Peyer's patch (tissue), 4 donors: ENCODE measurements around the gene RPRD1A. TPM values are rescaled to one million over a fixed set of nuclear protein-coding genes. Genes with fewer than 3 reads are reported as not detected.
"Not testable (repeated sequence)": the region's sequence is repeated elsewhere in the genome, so short reads cannot be mapped to it uniquely, and the experiment has no call there.

Experiments
- DNase-seq, 3 donors: peaks; one replicate each; pipeline ENCODE4 v3.0.0-alpha.2; 2017 to 2019
- H3K27ac ChIP-seq, 4 donors: fragments of 200-600 bp; sonication (generic); one replicate each; pipeline ENCODE4 v1.5.1; 2016 to 2019
- H3K27me3 ChIP-seq, 2 donors: fragments of 200-600 bp; sonication (generic); one replicate each; pipeline ENCODE4 v1.5.1; 2019
- H3K36me3 ChIP-seq, 3 donors: fragments of 200-600 bp; sonication (generic); one replicate each; pipeline ENCODE4 v1.5.1; 2016 to 2019
- H3K4me1 ChIP-seq, 4 donors: fragments of 200-600 bp; sonication (generic); one replicate each; pipeline ENCODE4 v1.5.1; 2016 to 2019
- H3K4me3 ChIP-seq, 4 donors: fragments of 200-600 bp; sonication (generic); 1 replicate in 3 of 4; 2 replicates in 1 of 4; pipeline ENCODE4 v1.5.1; 2016 to 2019; ENCODE audit warnings: mild to moderate bottlenecking in 1 of 4
- H3K9me3 ChIP-seq, 4 donors: fragments of 200-600 bp; sonication (generic); one replicate each; pipeline ENCODE4 v1.5.1; 2016 to 2019; ENCODE audit warnings: mild to moderate bottlenecking in 1 of 4
- CTCF ChIP-seq, 6 experiments: fragments of 450-650 bp in 4 of 6; fragments of 200-600 bp in 2 of 6; sonication (generic) in 1 of 6; IDR thresholded peaks; one replicate each; pipeline ENCODE4 v1.5.1; 2017 to 2019; ENCODE audit warnings: antibody characterized with exemption in 6 of 6, mild to moderate bottlenecking in 3 of 6, moderate library complexity in 1 of 6
- POLR2A ChIP-seq, 2 donors: fragments of 450-650 bp; IDR thresholded peaks; one replicate each; pipeline ENCODE4 v1.5.1; 2017; ENCODE audit warnings: antibody characterized with exemption in 2 of 2, mild to moderate bottlenecking in 2 of 2, moderate library complexity in 2 of 2
- total RNA-seq, 4 donors: library from RNA; depleted of rRNA; stranded (reverse); fragments of >200 nt; gene quantifications; one replicate each; pipeline ENCODE4 v1.1.0, GENCODE V29; 2016

RPRD1A gene
- 10 to 100 TPM; 41.9 to 67.7 (median 50.8) TPM for total RNA-seq

- Histone ChIP-seq H3K4me3 (peak within 1 kb of the TSS; percentile 66 to 93 (median 78)), H3K27ac (peak within 1 kb of the TSS; percentile 87 to 91 (median 90)), H3K36me3 (no peaks in the 10 kb centered on the region), H3K27me3 (no peaks in the 10 kb centered on the region), H3K9me3 (no peaks in the 10 kb centered on the region), H3K4me1 (peaks cover 0 to 15% (median 0%) of the 10 kb centered on the region in 4 donors)
- DNase-seq: peak; percentile 99
- TF ChIP-seq POLR2A (IDR thresholded peaks at IDR 0.05): peak; percentile 19 to 64
- peak in 1 of 6 experiments; percentile 8 for TF ChIP-seq CTCF (IDR thresholded peaks at IDR 0.05)
Measured at GRCh38 chr18:36067055-36067957, at the start of gene RPRD1A. RPRD1A (minus strand) TSS chr18:36067559; CDS start chr18:36067404, 155 bp downstream.

- not testable (repeated sequence) for H3K4me1 ChIP-seq, H3K27me3 ChIP-seq, H3K9me3 ChIP-seq, H3K27ac ChIP-seq, H3K4me3 ChIP-seq, DNase-seq
- peaks cover 0 to 71% (median 0%) of the 10 kb centered on the region in 3 donors for H3K36me3 ChIP-seq
Measured at GRCh38 chr18:36116771-36117170, 49.4 kb upstream of the RPRD1A start.

- H3K4me1 ChIP-seq: no peaks in the 10 kb centered on the region
- TF ChIP-seq POLR2A (IDR thresholded peaks at IDR 0.05) (no peak), CTCF (IDR thresholded peaks at IDR 0.05) (no peak)
- DNase-seq: no peak
- no peaks in the 10 kb centered on the region for H3K9me3 ChIP-seq
- H3K27ac ChIP-seq: no peak overlapping the region
- peaks cover 0 to 65% (median 0%) of the 10 kb centered on the region in 3 donors for H3K36me3 ChIP-seq
- no peaks in the 10 kb centered on the region for H3K27me3 ChIP-seq
- H3K4me3 ChIP-seq: no peak overlapping the region
Measured at GRCh38 chr18:36114738-36115137, 47.4 kb upstream of the RPRD1A start.

- Histone ChIP-seq H3K27ac (no peak overlapping the region), H3K9me3 (no peaks in the 10 kb centered on the region), H3K4me1 (no peaks in the 10 kb centered on the region), H3K36me3 (peaks cover 0 to 64% (median 0%) of the 10 kb centered on the region in 3 donors), H3K27me3 (no peaks in the 10 kb centered on the region), H3K4me3 (no peak overlapping the region)
- no peak for DNase-seq
- no peak for TF ChIP-seq POLR2A (IDR thresholded peaks at IDR 0.05)
- TF ChIP-seq CTCF (IDR thresholded peaks at IDR 0.05): no peak
Measured at GRCh38 chr18:36114251-36114650, 46.9 kb upstream of the RPRD1A start.

- H3K27ac ChIP-seq: no peak overlapping the region
- peaks cover 0 to 55% (median 0%) of the 10 kb centered on the region in 3 donors for H3K36me3 ChIP-seq
- TF ChIP-seq POLR2A (IDR thresholded peaks at IDR 0.05) (no peak), CTCF (IDR thresholded peaks at IDR 0.05) (no peak)
Measured at GRCh38 chr18:36112302-36112701, 44.9 kb upstream of the RPRD1A start.

GRCh38 chr18:36109737-36110136 is 42.4 kb upstream of the RPRD1A start:
- peaks cover 0 to 40% (median 0%) of the 10 kb centered on the region in 3 donors for H3K36me3 ChIP-seq

More at GRCh38 chr18:36112302-36112701, 44.9 kb upstream of the RPRD1A start:
- Histone ChIP-seq H3K4me3 (no peak overlapping the region), H3K27me3 (no peaks in the 10 kb centered on the region), H3K9me3 (no peaks in the 10 kb centered on the region), H3K4me1 (no peaks in the 10 kb centered on the region)
- DNase-seq: no peak

More at GRCh38 chr18:36109737-36110136, 42.4 kb upstream of the RPRD1A start:
- H3K4me3 ChIP-seq: no peak overlapping the region
- no peak for TF ChIP-seq POLR2A (IDR thresholded peaks at IDR 0.05)
- TF ChIP-seq CTCF (IDR thresholded peaks at IDR 0.05): no peak
- DNase-seq: no peak
- H3K27me3 ChIP-seq: no peaks in the 10 kb centered on the region
- no peak overlapping the region for H3K27ac ChIP-seq
- H3K9me3 ChIP-seq: no peaks in the 10 kb centered on the region
- H3K4me1 ChIP-seq: no peaks in the 10 kb centered on the region
